PFSK-1 (cell line): ENCODE results near the gene TAF1C.

Experiments
- FOXP2 ChIP-seq: optimal IDR thresholded peaks from 2 replicates; pipeline ENCODE3; 2011; ENCODE audit warnings: borderline replicate concordance, control low read depth, inconsistent platforms; ENCODE audit not compliant: insufficient read depth; ENCODE audit errors: extremely low read length, extremely low read depth
- POLR2AphosphoS5 ChIP-seq: IDR thresholded peaks from 2 replicates; pipeline ENCODE4 v1.6.1; 2012; ENCODE audit warnings: low read depth, mild to moderate bottlenecking, control low read depth, low read length, moderate library complexity
- REST ChIP-seq, 2 experiments: IDR thresholded peaks; 2 replicates each; pipeline versions ENCODE4 v1.6.1 to v1.8.0; 2011 to 2012; ENCODE audit warnings: low read depth in 2 of 2, low read length in 2 of 2, control low read depth in 1 of 2, inconsistent platforms in 1 of 2, mild to moderate bottlenecking in 1 of 2, moderate library complexity in 1 of 2; ENCODE audit not compliant: insufficient read depth in 1 of 2
- SIN3A ChIP-seq: IDR thresholded peaks from 2 replicates; pipeline ENCODE4 v1.6.1; 2012; ENCODE audit warnings: mild to moderate bottlenecking, low read length, moderate library complexity, borderline replicate concordance; ENCODE audit not compliant: insufficient read depth
- TAF1 ChIP-seq: IDR thresholded peaks from 2 replicates; pipeline ENCODE4 v1.6.1; 2012; ENCODE audit warnings: low read length, control low read depth, borderline replicate concordance; ENCODE audit not compliant: insufficient read depth

- TF ChIP-seq SIN3A (no peak), POLR2AphosphoS5 (no peak), FOXP2 (no peak), REST (IDR thresholded peaks at IDR 0.05; ENCODE audit: insufficient read depth in 1 of 2, low read depth in 2 of 2, low read length in 2 of 2) (no peak), TAF1 (no peak)
Observed at GRCh38 chr16:84166796-84167695, 19.8 kb downstream of the TAF1C start.
